HEK293 (cell line): ENCODE measurements around the gene MARK2.

ENCODE experiments used
- CTCF ChIP-seq: fragments of 450-650 bp; formaldehyde crosslinking; IDR thresholded peaks from 2 replicates; pipeline ENCODE4 v1.5.1; 2016; ENCODE audit warnings: missing biosample characterization, missing genetic modification characterization
- PATZ1 ChIP-seq: fragments of 450-650 bp; formaldehyde crosslinking; IDR thresholded peaks from 2 replicates; pipeline ENCODE4 v1.5.1; 2016; ENCODE audit warnings: missing biosample characterization, missing genetic modification characterization
- SP2 ChIP-seq: fragments of 450-650 bp; formaldehyde crosslinking; IDR thresholded peaks from 2 replicates; pipeline ENCODE4 v1.5.1; 2016; ENCODE audit warnings: missing biosample characterization, missing genetic modification characterization
- TCF7L2 ChIP-seq: IDR thresholded peaks from 2 replicates; pipeline ENCODE4 v1.6.1; 2011; ENCODE audit warnings: low read depth, mild to moderate bottlenecking, inconsistent platforms, low read length, moderate library complexity, borderline replicate concordance
- YY1 ChIP-seq: fragments of 450-650 bp; formaldehyde crosslinking; IDR thresholded peaks from 2 replicates; pipeline ENCODE4 v1.5.1; 2018; ENCODE audit warnings: missing biosample characterization, missing genetic modification characterization
- ZBTB7A ChIP-seq: fragments of 450-650 bp; formaldehyde crosslinking; IDR thresholded peaks from 2 replicates; pipeline ENCODE4 v1.5.1; 2016; ENCODE audit warnings: low read depth, missing biosample characterization, missing genetic modification characterization
- ZNF184 ChIP-seq: fragments of 450-650 bp; IDR thresholded peaks from 2 replicates; pipeline ENCODE4 v1.5.1; 2018; ENCODE audit warnings: missing biosample characterization, mild to moderate bottlenecking, missing genetic modification characterization
- ZNF202 ChIP-seq: fragments of 450-650 bp; formaldehyde crosslinking; IDR thresholded peaks from 2 replicates; pipeline ENCODE4 v1.5.1; 2016; ENCODE audit warnings: missing biosample characterization, missing genetic modification characterization, borderline replicate concordance
- ZNF37A ChIP-seq: fragments of 450-650 bp; IDR thresholded peaks from 2 replicates; pipeline ENCODE4 v1.5.1; 2018; ENCODE audit warnings: missing biosample characterization, missing genetic modification characterization
- ZNF416 ChIP-seq: fragments of 450-650 bp; formaldehyde crosslinking; IDR thresholded peaks from 2 replicates; pipeline ENCODE4 v1.5.1; 2016; ENCODE audit warnings: missing biosample characterization, missing genetic modification characterization
- ZNF501 ChIP-seq: fragments of 450-650 bp; formaldehyde crosslinking; IDR thresholded peaks from 2 replicates; pipeline ENCODE4 v1.5.1; 2016; ENCODE audit warnings: missing biosample characterization, missing genetic modification characterization
- ZNF600 ChIP-seq: fragments of 450-650 bp; formaldehyde crosslinking; IDR thresholded peaks from 2 replicates; pipeline ENCODE4 v1.5.1; 2016; ENCODE audit warnings: missing biosample characterization, missing genetic modification characterization
- ZNF670 ChIP-seq: fragments of 450-650 bp; formaldehyde crosslinking; IDR thresholded peaks from 2 replicates; pipeline ENCODE4 v1.5.1; 2016; ENCODE audit warnings: missing biosample characterization, missing genetic modification characterization, low read depth
- ZNF776 ChIP-seq: fragments of 450-650 bp; formaldehyde crosslinking; IDR thresholded peaks from 2 replicates; pipeline ENCODE4 v1.5.0; 2017; ENCODE audit warnings: missing biosample characterization, missing genetic modification characterization, borderline replicate concordance

GRCh38 chr11:63800921-63801320 is 38.0 kb upstream of the MARK2 start:
- TF ChIP-seq ZBTB7A (tag by site-specific recombination), result no peak
- TF ChIP-seq ZNF184 (tag by site-specific recombination), result no peak
- TF ChIP-seq ZNF670, result no peak
- no peak for TF ChIP-seq ZNF37A (tag by site-specific recombination)
- TF ChIP-seq TCF7L2, result no peak
- no peak for TF ChIP-seq SP2 (tag by site-specific recombination)
- TF ChIP-seq ZNF501 (tag by site-specific recombination), result no peak
- TF ChIP-seq ZNF416 (tag by site-specific recombination), result no peak
- TF ChIP-seq CTCF (tag by site-specific recombination), result no peak
- TF ChIP-seq ZNF202 (tag by site-specific recombination), result no peak
- TF ChIP-seq YY1 (tag by site-specific recombination), result no peak
- TF ChIP-seq PATZ1, result no peak
- no peak for TF ChIP-seq ZNF776 (tag by site-specific recombination)
- no peak for TF ChIP-seq ZNF600
